GM12875 (cell line): ENCODE data around the gene TEX2.

Source experiments
- H3K4me3 ChIP-seq: one replicate; pipeline ENCODE4 v1.5.1; 2011; ENCODE audit warnings: low read depth, low read length, control low read depth
- CTCF ChIP-seq: IDR thresholded peaks from 2 replicates; pipeline ENCODE4 v1.5.1; 2011; ENCODE audit warnings: low read depth, mild to moderate bottlenecking, control low read depth, inconsistent platforms, low read length, moderate library complexity, borderline replicate concordance; ENCODE audit not compliant: insufficient read depth

The TEX2 gene

GRCh38 chr17:64164596-64165285 lies 98.3 kb downstream of the TEX2 start:
- no peak for TF ChIP-seq CTCF
- no peak overlapping the region for H3K4me3 ChIP-seq

DNA sequence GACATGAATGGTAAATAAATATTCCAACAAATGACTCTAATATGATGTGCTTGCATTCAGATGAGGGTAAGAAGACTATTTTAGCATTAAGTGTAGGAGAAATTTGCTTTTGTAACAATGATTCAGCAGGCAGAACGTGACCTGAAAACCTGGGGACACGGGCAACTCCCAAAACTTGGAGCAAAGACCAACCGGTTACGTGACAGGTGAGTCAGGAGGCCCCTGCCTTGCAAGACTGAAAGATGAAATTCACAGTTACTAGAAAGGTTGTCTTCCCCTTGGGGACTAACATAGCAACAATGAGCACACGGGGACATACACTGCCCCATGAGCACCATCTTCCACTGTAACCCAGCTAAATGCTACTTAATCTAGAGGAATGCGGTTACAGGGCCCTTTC lies 99.6 kb downstream of the TEX2 start:
- no peak overlapping the region for H3K4me3 ChIP-seq
- no peak for TF ChIP-seq CTCF

- TF ChIP-seq CTCF, result no peak
- no peak overlapping the region for H3K4me3 ChIP-seq
Measured at GRCh38 chr17:64162554-64162953, 100.5 kb downstream of the TEX2 start.

- no peak overlapping the region for H3K4me3 ChIP-seq
- TF ChIP-seq CTCF, result no peak
Measured at GRCh38 chr17:64161380-64162176, 101.5 kb downstream of the TEX2 start.

DNA sequence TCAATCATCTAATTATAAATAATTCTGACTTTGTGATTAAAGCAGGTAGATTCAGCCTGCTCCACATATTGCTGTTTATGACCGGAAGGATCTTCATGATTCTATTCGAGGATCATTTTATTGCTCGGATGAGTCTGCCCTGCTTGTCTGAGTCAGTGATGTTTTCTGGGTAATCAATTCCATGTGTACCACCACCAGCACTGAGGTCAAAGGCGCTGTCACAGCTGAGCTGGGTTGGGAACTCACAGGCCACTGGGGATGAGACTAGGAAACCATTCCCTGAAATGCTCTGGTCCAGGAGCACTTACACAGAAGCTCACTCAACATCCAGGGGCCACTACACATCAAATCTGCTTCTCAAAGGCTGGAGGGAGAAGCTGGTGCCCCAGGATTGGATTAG lies 102.7 kb downstream of the TEX2 start:
- H3K4me3 ChIP-seq, result no peak overlapping the region
- TF ChIP-seq CTCF, result no peak

GRCh38 chr17:64158831-64159590 lies 104.0 kb downstream of the TEX2 start:
- H3K4me3 ChIP-seq, result no peak overlapping the region

More at GRCh38 chr17:64158831-64159590, 104.0 kb downstream of the TEX2 start:
- TF ChIP-seq CTCF, result no peak
